Stimulated activated CD8-positive, alpha-beta memory T cell treated with anti-CD3 and anti-CD28 coated beads, Interleukin-4, amount 100 ng/mL, for 24 hours (primary cell): ENCODE results near the gene KCNQ1.
A peak's percentile ranks its signal among the peaks of the same experiment; 100 is the strongest.

ENCODE experiments used
- DNase-seq: peaks from one replicate; pipeline ENCODE4 v3.0.0-alpha.2; 2020; ENCODE audit warnings: low read depth

KCNQ1 gene

DNA sequence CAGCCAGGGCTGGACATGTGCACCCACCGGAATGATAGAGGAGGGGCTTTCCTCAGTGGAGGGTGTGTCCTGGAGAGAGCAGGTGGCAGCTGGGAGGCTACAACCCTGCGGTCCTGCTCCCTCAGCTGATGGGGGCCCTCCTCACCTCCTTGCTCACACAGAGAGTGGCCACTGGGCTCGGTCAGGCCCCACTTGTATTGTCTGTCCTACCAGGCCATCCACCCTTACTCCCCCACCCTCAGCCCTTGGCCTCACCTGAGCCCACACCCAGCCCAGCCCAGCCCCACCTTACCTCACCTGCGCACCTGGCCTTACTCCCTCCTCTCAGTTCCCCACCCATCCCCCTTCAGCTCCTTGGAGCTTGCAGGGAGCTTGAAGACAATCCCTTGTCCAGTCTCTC, 3.6 kb upstream of the KCNQ1 start:
- no peak for DNase-seq

DNA sequence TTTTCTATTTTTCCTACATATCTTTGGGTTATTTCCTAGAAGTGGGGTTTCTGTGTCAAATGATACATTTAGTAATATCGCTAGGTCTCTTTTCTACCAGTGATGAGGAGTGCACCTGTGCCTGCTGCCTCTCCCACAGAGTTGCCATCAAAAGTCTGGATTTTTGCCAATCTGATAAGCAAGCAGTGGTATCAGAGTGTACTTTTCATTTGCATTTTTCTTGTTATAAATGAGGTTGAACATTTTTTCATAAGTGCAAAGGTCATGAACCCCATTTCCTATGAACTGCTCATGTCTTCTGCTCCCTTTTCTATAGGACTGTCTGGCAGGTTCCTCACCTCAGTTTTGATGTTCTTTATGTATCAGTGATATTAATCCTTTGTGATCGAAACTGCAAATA, 2.2 kb upstream of the KCNQ1 start:
- DNase-seq: no peak

- no peak for DNase-seq
Measured at GRCh38 chr11:2443406-2443805, 1.4 kb upstream of the KCNQ1 start.

- peak; percentile 58 for DNase-seq
Measured at GRCh38 chr11:2443881-2444820, 657 bp upstream of the KCNQ1 start, which contains the start of gene TRPM5. Gene TRPM5 (minus strand): TSS chr11:2444514. CDS start chr11:2423036, 21,478 bp downstream.

- DNase-seq: no peak
Measured at GRCh38 chr11:2445746-2446551, 1.1 kb downstream of the KCNQ1 start.

GRCh38 chr11:2446590-2447252, 1.9 kb downstream of the KCNQ1 start:
- no peak for DNase-seq

GRCh38 chr11:2447253-2447950, 2.6 kb downstream of the KCNQ1 start:
- no peak for DNase-seq

- DNase-seq: no peak
Measured at GRCh38 chr11:2447951-2448650, 3.3 kb downstream of the KCNQ1 start.

- DNase-seq: no peak
Measured at GRCh38 chr11:2448661-2449547, 4.1 kb downstream of the KCNQ1 start.

GRCh38 chr11:2449548-2450320, 4.9 kb downstream of the KCNQ1 start:
- DNase-seq: no peak

GRCh38 chr11:2450321-2451041, 5.7 kb downstream of the KCNQ1 start:
- DNase-seq: no peak

- DNase-seq: no peak
Measured at GRCh38 chr11:2451336-2451735, 6.5 kb downstream of the KCNQ1 start.

DNA sequence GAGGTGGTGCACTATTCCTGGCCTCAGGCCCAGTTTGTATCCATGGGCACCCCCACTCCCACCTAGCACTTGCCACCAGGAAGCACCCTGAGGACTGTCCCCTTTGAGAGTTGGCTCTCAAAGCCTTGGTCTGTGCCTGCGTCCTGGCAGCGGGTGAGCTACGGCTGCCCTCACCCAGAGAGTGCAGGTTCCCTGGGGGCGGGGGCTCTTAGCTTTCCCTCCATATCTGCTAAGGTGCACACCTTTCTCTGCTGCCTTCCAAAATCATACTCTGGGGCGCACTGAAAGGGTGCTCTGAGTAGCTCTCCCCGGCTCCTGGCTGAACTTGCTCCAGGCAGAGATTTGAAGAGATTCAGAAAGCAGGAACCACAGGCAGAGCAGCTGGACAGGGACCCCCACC, 7.1 kb downstream of the KCNQ1 start:
- DNase-seq: no peak

- no peak for DNase-seq
Measured at GRCh38 chr11:2452321-2453012, 7.7 kb downstream of the KCNQ1 start.

DNA sequence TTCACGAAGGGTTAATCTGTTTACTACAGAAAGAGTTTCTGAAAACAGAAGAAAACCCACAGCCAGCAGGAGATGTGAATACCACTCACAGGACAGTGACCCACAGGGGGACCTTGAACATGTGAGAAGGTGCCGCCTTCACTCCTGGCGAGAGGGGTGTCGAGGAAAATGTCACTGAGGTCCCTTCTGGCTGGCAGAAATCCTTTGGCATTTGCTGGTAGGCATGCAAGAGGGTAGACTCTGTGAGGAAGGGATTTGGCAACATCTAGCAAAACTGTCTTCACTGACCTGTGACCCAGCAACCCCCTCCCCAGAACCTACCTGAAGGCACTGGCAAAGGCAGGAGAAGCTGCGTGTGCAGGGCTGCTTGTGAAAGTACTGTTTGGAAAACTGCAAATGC, 8.6 kb downstream of the KCNQ1 start:
- DNase-seq: no peak

DNA sequence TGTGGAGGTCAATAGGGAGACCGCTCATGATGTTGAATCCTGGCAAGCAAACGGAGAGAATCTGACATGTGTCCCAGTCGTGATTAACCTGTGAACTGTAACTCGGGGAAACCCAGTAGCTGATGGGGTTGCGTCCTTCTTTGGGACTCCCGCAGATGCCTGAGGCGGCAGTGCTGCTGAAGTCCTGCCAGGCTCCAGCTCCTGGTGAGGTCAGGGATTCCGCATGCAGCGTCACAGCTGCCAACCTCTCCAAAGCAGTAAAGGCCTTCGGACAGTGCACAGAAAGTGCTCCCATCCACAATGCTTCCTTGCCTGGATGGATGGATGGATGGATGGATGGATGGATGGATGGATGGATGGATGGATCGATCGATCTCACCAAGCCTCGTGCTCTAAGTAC, 13.5 kb downstream of the KCNQ1 start:
- DNase-seq: no peak

GRCh38 chr11:2459016-2459725, 14.4 kb downstream of the KCNQ1 start:
- no peak for DNase-seq
